SU-DHL-6 (cell line): Measurements from ENCODE around the gene CDH13.

Experiments
- H2AFZ ChIP-seq: fragments of 200-600 bp; sonication (generic); 2 replicates; pipeline ENCODE4 v1.6.1; 2014; ENCODE audit warnings: low read depth, mild to moderate bottlenecking, moderate library complexity, mixed read lengths, antibody characterized with exemption, low read length; ENCODE audit not compliant: severe bottlenecking
- H3F3A ChIP-seq: fragments of 200-600 bp; shearing (Covaris generic); 2 replicates; pipeline ENCODE4 v1.6.0; 2016; ENCODE audit warnings: antibody characterized with exemption, mild to moderate bottlenecking; ENCODE audit not compliant: insufficient read depth
- H3K27ac ChIP-seq: fragments of 200-600 bp; sonication (generic); 2 replicates; pipeline ENCODE4 v1.5.1; 2016; ENCODE audit warnings: low read depth, mild to moderate bottlenecking, low read length, moderate library complexity, mixed read lengths
- H3K27me3 ChIP-seq: fragments of 200-600 bp; sonication (generic), shearing (Covaris generic); 2 replicates; pipeline ENCODE4 v1.6.0; 2014; ENCODE audit warnings: mild to moderate bottlenecking, low read length
- H3K36me3 ChIP-seq: fragments of 200-600 bp; sonication (generic); 2 replicates; pipeline ENCODE4 v1.6.1; 2014; ENCODE audit warnings: mild to moderate bottlenecking, low read length, mixed read lengths
- H3K4me2 ChIP-seq: fragments of 300-600, 200-600 bp; shearing (Covaris generic), sonication (generic); 2 replicates; pipeline ENCODE4 v1.6.0; 2014; ENCODE audit warnings: low read length, low read depth, mild to moderate bottlenecking; ENCODE audit not compliant: poor library complexity, severe bottlenecking
- H3K4me3 ChIP-seq: fragments of 200-600 bp; sonication (generic); 2 replicates; pipeline ENCODE4 v1.5.1; 2014; ENCODE audit warnings: antibody characterized with exemption, low read length, mild to moderate bottlenecking, mixed read lengths; ENCODE audit not compliant: insufficient read depth, poor library complexity, severe bottlenecking
- H3K79me2 ChIP-seq: fragments of 200-600 bp; sonication (generic); 2 replicates; pipeline ENCODE4 v1.6.1; 2014; ENCODE audit warnings: mild to moderate bottlenecking, low read length, moderate library complexity; ENCODE audit not compliant: insufficient read depth
- H3K9ac ChIP-seq: fragments of 200-600 bp; sonication (generic); 2 replicates; pipeline ENCODE4 v1.7.0; 2014; ENCODE audit warnings: mild to moderate bottlenecking, low read length
- H3K9me2 ChIP-seq: fragments of 200-600 bp; sonication (generic); replicated peaks from 2 replicates; pipeline ENCODE4 v1.6.1; 2014; ENCODE audit warnings: low read length; ENCODE audit not compliant: insufficient read depth
- H3K9me3 ChIP-seq: fragments of 200-600 bp; sonication (generic); 2 replicates; pipeline ENCODE4 v1.6.1; 2014; ENCODE audit warnings: low read length, mixed read lengths; ENCODE audit not compliant: insufficient read depth
- H4K20me1 ChIP-seq: fragments of 200-600 bp; sonication (generic); 2 replicates; pipeline ENCODE4 v1.6.1; 2014; ENCODE audit warnings: low read depth, mild to moderate bottlenecking, antibody characterized with exemption, low read length, moderate library complexity, mixed read lengths
- EZH2phosphoT487 ChIP-seq: fragments of 200-600 bp; sonication (generic), shearing (Covaris generic); conservative IDR thresholded peaks from 2 replicates; pipeline ENCODE4 v1.6.1; 2018; ENCODE audit warnings: mild to moderate bottlenecking, antibody characterized with exemption, low read length, moderate library complexity, mixed read lengths
- TF ChIP-seq, protein P1 (sequence below): fragments of 200-600 bp; sonication (generic); IDR thresholded peaks from one replicate; pipeline ENCODE4 v1.5.1; 2017; ENCODE audit warnings: antibody characterized with exemption, mild to moderate bottlenecking, low read length, moderate library complexity; ENCODE audit not compliant: insufficient read depth, poor library complexity, severe bottlenecking

Gene CDH13

DNA sequence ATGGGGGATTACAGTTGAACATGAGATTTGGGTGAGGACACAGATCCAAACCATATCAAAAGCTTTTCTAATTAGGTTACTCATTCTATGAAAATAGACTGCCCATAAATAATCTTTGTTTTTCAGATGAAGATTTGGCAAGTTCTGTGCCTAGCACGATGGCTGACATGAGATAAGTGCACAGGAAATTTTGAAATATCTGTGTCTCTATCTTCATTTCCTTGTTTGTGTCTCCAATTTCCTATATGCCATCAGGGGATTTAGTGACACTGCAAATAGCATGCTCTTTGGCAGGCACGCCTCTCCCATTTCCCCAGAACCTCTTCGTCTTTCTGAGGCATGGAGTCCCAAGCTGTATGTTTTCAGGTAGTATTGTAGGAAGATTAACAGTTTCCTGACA is 544.6 kb downstream of the CDH13 start:
- no peaks in the 10 kb centered on the region for H3K9me3 ChIP-seq
- TF ChIP-seq EZH2phosphoT487, result no peak
- TF ChIP-seq, protein P1, sequence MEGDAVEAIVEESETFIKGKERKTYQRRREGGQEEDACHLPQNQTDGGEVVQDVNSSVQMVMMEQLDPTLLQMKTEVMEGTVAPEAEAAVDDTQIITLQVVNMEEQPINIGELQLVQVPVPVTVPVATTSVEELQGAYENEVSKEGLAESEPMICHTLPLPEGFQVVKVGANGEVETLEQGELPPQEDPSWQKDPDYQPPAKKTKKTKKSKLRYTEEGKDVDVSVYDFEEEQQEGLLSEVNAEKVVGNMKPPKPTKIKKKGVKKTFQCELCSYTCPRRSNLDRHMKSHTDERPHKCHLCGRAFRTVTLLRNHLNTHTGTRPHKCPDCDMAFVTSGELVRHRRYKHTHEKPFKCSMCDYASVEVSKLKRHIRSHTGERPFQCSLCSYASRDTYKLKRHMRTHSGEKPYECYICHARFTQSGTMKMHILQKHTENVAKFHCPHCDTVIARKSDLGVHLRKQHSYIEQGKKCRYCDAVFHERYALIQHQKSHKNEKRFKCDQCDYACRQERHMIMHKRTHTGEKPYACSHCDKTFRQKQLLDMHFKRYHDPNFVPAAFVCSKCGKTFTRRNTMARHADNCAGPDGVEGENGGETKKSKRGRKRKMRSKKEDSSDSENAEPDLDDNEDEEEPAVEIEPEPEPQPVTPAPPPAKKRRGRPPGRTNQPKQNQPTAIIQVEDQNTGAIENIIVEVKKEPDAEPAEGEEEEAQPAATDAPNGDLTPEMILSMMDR, result no peak
- H3F3A ChIP-seq, result no peaks in the 10 kb centered on the region
- no peak overlapping the region for H3K27ac ChIP-seq
- no peaks in the 10 kb centered on the region for H4K20me1 ChIP-seq
- H3K36me3 ChIP-seq, result no peaks in the 10 kb centered on the region
- H3K4me3 ChIP-seq, result no peak overlapping the region
- no peaks in the 10 kb centered on the region for H3K9me2 ChIP-seq
- H3K9ac ChIP-seq, result no peak overlapping the region
- no peak overlapping the region for H3K4me2 ChIP-seq
- no peaks in the 10 kb centered on the region for H3K27me3 ChIP-seq
- no peaks in the 10 kb centered on the region for H3K79me2 ChIP-seq
- no peak overlapping the region for H2AFZ ChIP-seq

DNA sequence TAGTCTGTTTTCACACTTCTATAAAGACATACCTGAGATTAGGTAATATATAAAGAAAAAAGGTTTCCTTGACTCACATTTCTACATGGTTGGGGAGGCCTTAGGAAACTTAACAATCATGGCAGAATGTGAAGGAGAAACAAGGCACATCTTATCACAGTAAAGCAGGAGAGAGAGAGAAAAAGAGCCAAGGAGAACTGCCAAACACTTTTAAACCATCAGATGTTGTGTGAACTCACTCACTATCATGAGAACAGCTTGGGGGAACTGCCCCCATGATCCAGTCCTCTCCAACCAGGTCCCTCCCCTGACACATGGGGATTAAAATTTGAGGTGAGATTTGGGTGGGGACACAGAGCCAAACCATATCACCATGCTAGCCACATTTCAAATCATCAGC is 547.9 kb downstream of the CDH13 start:
- Histone ChIP-seq H3K9me2 (no peaks in the 10 kb centered on the region), H3K4me3 (no peak overlapping the region), H3K36me3 (no peaks in the 10 kb centered on the region), H3K4me2 (no peak overlapping the region), H3F3A (no peaks in the 10 kb centered on the region), H3K27me3 (no peaks in the 10 kb centered on the region), H4K20me1 (no peaks in the 10 kb centered on the region), H3K79me2 (no peaks in the 10 kb centered on the region), H3K9ac (no peak overlapping the region), H3K9me3 (no peaks in the 10 kb centered on the region), H2AFZ (no peak overlapping the region), H3K27ac (no peak overlapping the region)
- TF ChIP-seq, protein P1, result no peak
- TF ChIP-seq EZH2phosphoT487, result no peak

DNA sequence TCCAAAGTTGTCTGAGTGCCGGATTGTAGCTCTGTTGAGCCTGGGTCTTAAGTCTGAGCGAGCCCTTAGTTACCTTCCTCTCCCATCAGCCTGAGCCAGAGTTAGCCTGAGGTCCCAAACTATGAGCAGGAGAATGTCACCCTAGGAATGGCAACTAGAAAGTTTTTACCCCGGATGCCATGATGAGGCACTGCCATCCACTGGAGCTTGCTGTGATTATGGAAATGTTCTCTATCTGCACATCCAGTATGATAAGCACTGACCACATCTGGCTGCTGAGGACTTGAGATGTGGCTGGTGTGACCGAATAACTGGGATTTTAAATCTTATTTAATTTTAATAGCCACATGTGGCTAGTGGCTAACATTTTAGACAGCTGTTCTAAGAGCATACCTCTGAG is 550.0 kb downstream of the CDH13 start:
- no peak overlapping the region for H3K27ac ChIP-seq

More for the DNA sequence above, 550.0 kb downstream of the CDH13 start:
- Histone ChIP-seq H3K27me3 (no peaks in the 10 kb centered on the region), H3K9ac (no peak overlapping the region), H3F3A (no peaks in the 10 kb centered on the region), H2AFZ (no peak overlapping the region), H3K79me2 (no peaks in the 10 kb centered on the region), H3K36me3 (no peaks in the 10 kb centered on the region), H3K4me3 (no peak overlapping the region), H3K9me3 (no peaks in the 10 kb centered on the region), H3K9me2 (no peaks in the 10 kb centered on the region), H4K20me1 (no peaks in the 10 kb centered on the region), H3K4me2 (no peak overlapping the region)
- TF ChIP-seq EZH2phosphoT487, result no peak
- TF ChIP-seq, protein P1, result no peak
